GM12878 (cell line): ENCODE measurements around the gene MXRA8. TPM values are rescaled to one million over a fixed set of nuclear protein-coding genes. Genes with fewer than 3 reads are reported as not detected.

ENCODE experiments used
- ATF7 ChIP-seq: fragments of 450-650 bp; IDR thresholded peaks from 2 replicates; pipeline ENCODE4 v1.6.1; 2016; ENCODE audit warnings: low read depth, mild to moderate bottlenecking
- BMI1 ChIP-seq: fragments of 450-650 bp; IDR thresholded peaks from 2 replicates; pipeline ENCODE4 v1.6.1; 2016; ENCODE audit warnings: mild to moderate bottlenecking, moderate library complexity, borderline replicate concordance
- EZH2 ChIP-seq: IDR thresholded peaks from 2 replicates; pipeline ENCODE4 v1.6.1; 2012; ENCODE audit warnings: low read depth, mild to moderate bottlenecking, control low read depth, inconsistent platforms, low read length, borderline replicate concordance; ENCODE audit not compliant: control insufficient read depth
- KAT2A ChIP-seq: conservative IDR thresholded peaks from 2 replicates; pipeline ENCODE4 v1.6.1; 2011; ENCODE audit warnings: low read depth, low read length; ENCODE audit not compliant: control insufficient read depth
- MEF2A ChIP-seq: IDR thresholded peaks from 2 replicates; pipeline ENCODE4 v1.6.1; 2011; ENCODE audit warnings: low read depth, mild to moderate bottlenecking, low read length, moderate library complexity; ENCODE audit not compliant: insufficient read depth
- MEF2B ChIP-seq: fragments of 450-650 bp; IDR thresholded peaks from 2 replicates; pipeline ENCODE4 v1.6.1; 2018; ENCODE audit warnings: mild to moderate bottlenecking, moderate library complexity; ENCODE audit not compliant: partially characterized antibody, poor library complexity, severe bottlenecking
- MYB ChIP-seq: fragments of 150-350 bp; IDR thresholded peaks from 2 replicates; pipeline ENCODE4 v1.6.1; 2014; ENCODE audit warnings: mild to moderate bottlenecking, low read depth, low read length, borderline replicate concordance
- POLR2AphosphoS5 ChIP-seq: IDR thresholded peaks from 2 replicates; pipeline ENCODE4 v1.6.1; 2011; ENCODE audit warnings: mild to moderate bottlenecking, low read length, inconsistent platforms
- POU2F2 ChIP-seq: IDR thresholded peaks from 3 replicates; pipeline ENCODE4 v1.6.1; 2011; ENCODE audit warnings: low read depth, mild to moderate bottlenecking, low read length, borderline replicate concordance
- SUZ12 ChIP-seq: fragments of 200-600 bp; sonication (generic); IDR thresholded peaks from one replicate; pipeline ENCODE4 v1.6.1; 2018; ENCODE audit warnings: antibody characterized with exemption, mild to moderate bottlenecking; ENCODE audit not compliant: unreplicated experiment
- TARDBP ChIP-seq: IDR thresholded peaks from 2 replicates; pipeline ENCODE4 v1.6.1; 2016; ENCODE audit warnings: borderline replicate concordance
- TCF3 ChIP-seq: IDR thresholded peaks from 2 replicates; pipeline ENCODE4 v1.6.1; 2012; ENCODE audit warnings: low read depth, mild to moderate bottlenecking, low read length, borderline replicate concordance; ENCODE audit not compliant: insufficient read depth
- YY1 ChIP-seq: IDR thresholded peaks from 2 replicates; pipeline ENCODE4 v1.6.1; 2011; ENCODE audit warnings: low read depth, mild to moderate bottlenecking, low read length
- ZNF217 ChIP-seq: fragments of 450-650 bp; IDR thresholded peaks from 2 replicates; pipeline ENCODE4 v1.6.1; 2017; ENCODE audit warnings: antibody characterized with exemption, mild to moderate bottlenecking
- polyA plus RNA-seq, 11 experiments: library from polyadenylated mRNA; depleted of rRNA in 4 of 11; unstranded in 6 of 11; stranded (reverse) in 5 of 11; fragments of >200 nt; fragmentation: Nextera tagmentation in 4 of 11; fragmentation: Illumina TruSeq in 1 of 11; extraction: Ambion mirVana in 4 of 11; extraction: Trizol in 1 of 11; gene quantifications; 1 replicate in 1 of 11; 2 replicates in 10 of 11; pipeline versions ENCODE4 v1.2.1 to v1.2.3, GENCODE V29; 2011 to 2016; ENCODE audit warnings: inconsistent platforms in 2 of 11, missing spikeins in 2 of 11, low read depth in 1 of 11
- total RNA-seq, 4 experiments: library from RNA; depleted of rRNA in 3 of 4; stranded (reverse); fragments of >200 nt in 3 of 4; fragmentation: Illumina TruSeq in 1 of 4; extraction: Trizol in 1 of 4; gene quantifications; 2 replicates each; pipeline versions ENCODE4 v1.2.1 to v1.2.3, GENCODE V29; 2013 to 2021
- TF ChIP-seq, protein P1 (sequence below): fragments of 450-650 bp; IDR thresholded peaks from 2 replicates; pipeline ENCODE4 v1.6.1; 2018; ENCODE audit warnings: borderline replicate concordance, mild to moderate bottlenecking; ENCODE audit not compliant: partially characterized antibody
- TF ChIP-seq, protein P2 (sequence below): IDR thresholded peaks from 2 replicates; pipeline ENCODE4 v1.6.1; 2011; ENCODE audit warnings: borderline replicate concordance, low read depth, mild to moderate bottlenecking, moderate library complexity, low read length; ENCODE audit not compliant: insufficient read depth, poor library complexity, severe bottlenecking
- TF ChIP-seq, protein P3 (sequence below): fragments of 450-650 bp; IDR thresholded peaks from 2 replicates; pipeline ENCODE4 v1.6.1; 2016; ENCODE audit warnings: mild to moderate bottlenecking
- TF ChIP-seq, protein P4 (sequence below): fragments of 450-650 bp; IDR thresholded peaks from 2 replicates; pipeline ENCODE4 v1.6.1; 2017; ENCODE audit warnings: antibody characterized with exemption, mild to moderate bottlenecking, moderate library complexity

MXRA8 gene
- total and polyA plus RNA-seq, 10 of the 15 experiments (the other 5 are each of a cell fraction or from before 2014, with no cell fraction given) = 0.11 to 0.54 (median 0.21) TPM; not detected in 6

DNA sequence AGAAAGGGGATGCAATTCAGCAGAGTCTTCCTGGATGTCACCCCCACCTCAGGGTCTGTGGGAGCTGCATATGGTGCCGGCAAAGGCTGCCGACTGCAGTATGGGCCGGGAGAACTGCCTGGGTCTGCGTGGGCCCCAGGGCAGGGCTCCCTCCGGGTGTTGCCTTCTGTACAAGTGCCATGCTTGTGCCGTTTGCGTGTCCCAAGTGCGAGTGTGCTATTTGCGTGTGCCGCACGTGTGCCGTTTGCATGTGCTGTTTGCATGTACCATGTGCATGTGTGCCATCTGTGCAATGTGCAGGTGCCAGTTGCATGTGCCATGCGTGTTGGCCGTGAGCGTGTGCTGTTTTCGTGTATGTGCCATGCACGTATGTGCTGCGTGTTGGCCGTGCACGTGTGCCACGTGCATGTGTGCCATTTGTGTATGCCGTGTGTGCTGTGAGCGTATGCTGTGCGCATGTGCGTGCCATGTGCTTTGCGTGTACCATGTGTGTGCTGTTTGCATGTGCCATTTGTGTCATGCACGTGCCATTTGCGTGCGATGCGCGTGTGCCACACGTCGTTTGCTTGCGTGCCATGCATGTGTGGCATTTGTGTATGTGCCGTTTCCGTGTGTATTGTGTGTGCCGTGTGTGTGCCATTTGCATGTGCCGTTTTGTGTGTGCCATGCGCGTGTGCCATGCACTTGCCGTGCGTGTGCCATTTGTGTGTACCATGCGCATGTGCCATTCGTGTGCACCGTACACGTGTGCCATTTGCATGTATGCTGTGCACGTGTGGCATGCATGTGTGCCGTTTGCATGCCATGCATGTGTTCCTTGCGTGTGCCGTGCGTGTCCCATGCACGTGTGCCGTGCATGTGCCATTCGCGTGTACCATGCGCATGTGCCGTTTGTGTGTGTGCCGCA is 28.8 kb downstream of the MXRA8 start (continued):
- TF ChIP-seq, protein P1, sequence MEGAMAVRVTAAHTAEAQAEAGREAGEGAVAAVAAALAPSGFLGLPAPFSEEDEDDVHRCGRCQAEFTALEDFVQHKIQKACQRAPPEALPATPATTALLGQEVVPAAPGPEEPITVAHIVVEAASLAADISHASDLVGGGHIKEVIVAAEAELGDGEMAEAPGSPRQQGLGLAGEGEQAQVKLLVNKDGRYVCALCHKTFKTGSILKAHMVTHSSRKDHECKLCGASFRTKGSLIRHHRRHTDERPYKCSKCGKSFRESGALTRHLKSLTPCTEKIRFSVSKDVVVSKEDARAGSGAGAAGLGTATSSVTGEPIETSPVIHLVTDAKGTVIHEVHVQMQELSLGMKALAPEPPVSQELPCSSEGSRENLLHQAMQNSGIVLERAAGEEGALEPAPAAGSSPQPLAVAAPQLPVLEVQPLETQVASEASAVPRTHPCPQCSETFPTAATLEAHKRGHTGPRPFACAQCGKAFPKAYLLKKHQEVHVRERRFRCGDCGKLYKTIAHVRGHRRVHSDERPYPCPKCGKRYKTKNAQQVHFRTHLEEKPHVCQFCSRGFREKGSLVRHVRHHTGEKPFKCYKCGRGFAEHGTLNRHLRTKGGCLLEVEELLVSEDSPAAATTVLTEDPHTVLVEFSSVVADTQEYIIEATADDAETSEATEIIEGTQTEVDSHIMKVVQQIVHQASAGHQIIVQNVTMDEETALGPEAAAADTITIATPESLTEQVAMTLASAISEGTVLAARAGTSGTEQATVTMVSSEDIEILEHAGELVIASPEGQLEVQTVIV = no peak
- TF ChIP-seq, protein P2, sequence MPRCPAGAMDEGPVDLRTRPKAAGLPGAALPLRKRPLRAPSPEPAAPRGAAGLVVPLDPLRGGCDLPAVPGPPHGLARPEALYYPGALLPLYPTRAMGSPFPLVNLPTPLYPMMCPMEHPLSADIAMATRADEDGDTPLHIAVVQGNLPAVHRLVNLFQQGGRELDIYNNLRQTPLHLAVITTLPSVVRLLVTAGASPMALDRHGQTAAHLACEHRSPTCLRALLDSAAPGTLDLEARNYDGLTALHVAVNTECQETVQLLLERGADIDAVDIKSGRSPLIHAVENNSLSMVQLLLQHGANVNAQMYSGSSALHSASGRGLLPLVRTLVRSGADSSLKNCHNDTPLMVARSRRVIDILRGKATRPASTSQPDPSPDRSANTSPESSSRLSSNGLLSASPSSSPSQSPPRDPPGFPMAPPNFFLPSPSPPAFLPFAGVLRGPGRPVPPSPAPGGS = peak; percentile 96
- TF ChIP-seq KAT2A (no peak), MEF2B (no peak), YY1 (no peak), MEF2A (no peak), MYB (no peak), SUZ12 (no peak), EZH2 (no peak), POLR2AphosphoS5 (peak; percentile 26; the same call in 1 of the 2 replicates), BMI1 (no peak), TCF3 (peak; percentile 75), ATF7 (no peak), POU2F2 (peak; percentile 9; the same call in 1 of the 3 replicates), TARDBP (peak; percentile 60), ZNF217 (no peak)
- TF ChIP-seq, protein P3, sequence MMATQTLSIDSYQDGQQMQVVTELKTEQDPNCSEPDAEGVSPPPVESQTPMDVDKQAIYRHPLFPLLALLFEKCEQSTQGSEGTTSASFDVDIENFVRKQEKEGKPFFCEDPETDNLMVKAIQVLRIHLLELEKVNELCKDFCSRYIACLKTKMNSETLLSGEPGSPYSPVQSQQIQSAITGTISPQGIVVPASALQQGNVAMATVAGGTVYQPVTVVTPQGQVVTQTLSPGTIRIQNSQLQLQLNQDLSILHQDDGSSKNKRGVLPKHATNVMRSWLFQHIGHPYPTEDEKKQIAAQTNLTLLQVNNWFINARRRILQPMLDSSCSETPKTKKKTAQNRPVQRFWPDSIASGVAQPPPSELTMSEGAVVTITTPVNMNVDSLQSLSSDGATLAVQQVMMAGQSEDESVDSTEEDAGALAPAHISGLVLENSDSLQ = no peak
- TF ChIP-seq, protein P4, sequence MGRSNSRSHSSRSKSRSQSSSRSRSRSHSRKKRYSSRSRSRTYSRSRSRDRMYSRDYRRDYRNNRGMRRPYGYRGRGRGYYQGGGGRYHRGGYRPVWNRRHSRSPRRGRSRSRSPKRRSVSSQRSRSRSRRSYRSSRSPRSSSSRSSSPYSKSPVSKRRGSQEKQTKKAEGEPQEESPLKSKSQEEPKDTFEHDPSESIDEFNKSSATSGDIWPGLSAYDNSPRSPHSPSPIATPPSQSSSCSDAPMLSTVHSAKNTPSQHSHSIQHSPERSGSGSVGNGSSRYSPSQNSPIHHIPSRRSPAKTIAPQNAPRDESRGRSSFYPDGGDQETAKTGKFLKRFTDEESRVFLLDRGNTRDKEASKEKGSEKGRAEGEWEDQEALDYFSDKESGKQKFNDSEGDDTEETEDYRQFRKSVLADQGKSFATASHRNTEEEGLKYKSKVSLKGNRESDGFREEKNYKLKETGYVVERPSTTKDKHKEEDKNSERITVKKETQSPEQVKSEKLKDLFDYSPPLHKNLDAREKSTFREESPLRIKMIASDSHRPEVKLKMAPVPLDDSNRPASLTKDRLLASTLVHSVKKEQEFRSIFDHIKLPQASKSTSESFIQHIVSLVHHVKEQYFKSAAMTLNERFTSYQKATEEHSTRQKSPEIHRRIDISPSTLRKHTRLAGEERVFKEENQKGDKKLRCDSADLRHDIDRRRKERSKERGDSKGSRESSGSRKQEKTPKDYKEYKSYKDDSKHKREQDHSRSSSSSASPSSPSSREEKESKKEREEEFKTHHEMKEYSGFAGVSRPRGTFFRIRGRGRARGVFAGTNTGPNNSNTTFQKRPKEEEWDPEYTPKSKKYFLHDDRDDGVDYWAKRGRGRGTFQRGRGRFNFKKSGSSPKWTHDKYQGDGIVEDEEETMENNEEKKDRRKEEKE = no peak
